Measurements from ENCODE around the gene ADCY7.

Gene ADCY7

GRCh38 chr16:50291719-50292565 is 25.6 kb downstream of the ADCY7 start:
- DNase-seq (ENCODE audit: extremely low read depth, low read depth) = no peak
- TF ChIP-seq CTCF (IDR thresholded peaks at IDR 0.05; ENCODE audit: low read depth, low read length) = no peak

- DNase-seq (ENCODE audit: extremely low read depth, low read depth) = no peak
- TF ChIP-seq CTCF (IDR thresholded peaks at IDR 0.05; ENCODE audit: low read depth, low read length) = no peak
Observed at GRCh38 chr16:50292566-50292948, 26.2 kb downstream of the ADCY7 start.

- no peak for TF ChIP-seq CTCF (IDR thresholded peaks at IDR 0.05; ENCODE audit: low read depth, low read length)
Observed at GRCh38 chr16:50293041-50293783, 26.9 kb downstream of the ADCY7 start.

GRCh38 chr16:50293994-50294855 is 27.9 kb downstream of the ADCY7 start:
- DNase-seq (ENCODE audit: extremely low read depth, low read depth) = no peak
- TF ChIP-seq CTCF (IDR thresholded peaks at IDR 0.05; ENCODE audit: low read depth, low read length) = no peak

More at GRCh38 chr16:50293041-50293783, 26.9 kb downstream of the ADCY7 start:
- DNase-seq (ENCODE audit: extremely low read depth, low read depth) = no peak

GRCh38 chr16:50294955-50295354 is 28.6 kb downstream of the ADCY7 start:
- TF ChIP-seq CTCF (IDR thresholded peaks at IDR 0.05; ENCODE audit: low read depth, low read length) = no peak
- DNase-seq (ENCODE audit: extremely low read depth, low read depth) = no peak

- DNase-seq (ENCODE audit: extremely low read depth, low read depth) = no peak
- no peak for TF ChIP-seq CTCF (IDR thresholded peaks at IDR 0.05; ENCODE audit: low read depth, low read length)
Observed at GRCh38 chr16:50295541-50296132, 29.3 kb downstream of the ADCY7 start.

All from AG09319 (cell line).